Measurements from ENCODE around the gene KAT2B. TPM values are rescaled to one million over a fixed set of nuclear protein-coding genes. Genes with fewer than 3 reads are reported as not detected.

Gene KAT2B
- total RNA-seq, 4 donors from 2014 or later, result 30.8 to 57.3 (median 44.0) TPM

GRCh38 chr3:20035019-20035418 lies 5.2 kb upstream of the KAT2B start:
- 93% methylated on average over 4 of the region's 4 CpGs for WGBS, 2 donors (ENCODE audit: low coverage in 1 of 2)
- TF ChIP-seq POLR2A (IDR thresholded peaks at IDR 0.05) (no peak), CTCF (IDR thresholded peaks at IDR 0.05) (no peak), POLR2AphosphoS5 (IDR thresholded peaks at IDR 0.05) (no peak), EP300 (IDR thresholded peaks at IDR 0.05) (no peak)
- no peak overlapping the region for H3K4me3 ChIP-seq
- H3K4me1 ChIP-seq, result peaks cover 0 to 19% (median 0%) of the 10 kb centered on the region in 3 donors
- H3K9me3 ChIP-seq, result no peaks in the 10 kb centered on the region
- H3K27ac ChIP-seq, result no peak overlapping the region
- H3K27me3 ChIP-seq, result no peaks in the 10 kb centered on the region
- no peak for ATAC-seq
- H3K36me3 ChIP-seq, result no peaks in the 10 kb centered on the region

- TF ChIP-seq POLR2AphosphoS5 (IDR thresholded peaks at IDR 0.05) (no peak), CTCF (IDR thresholded peaks at IDR 0.05) (peak in 1 of 4 experiments; percentile 21)
- no peaks in the 10 kb centered on the region for H3K9me3 ChIP-seq
- ATAC-seq, result no peak
- H3K36me3 ChIP-seq, result no peaks in the 10 kb centered on the region
- no peaks in the 10 kb centered on the region for H3K27me3 ChIP-seq
- H3K4me1 ChIP-seq, result peaks cover 3 to 29% (median 8%) of the 10 kb centered on the region in 3 donors
- peak overlapping the region in 3 of 4 donors; percentile 96 to 99 (median 99) for H3K27ac ChIP-seq
- H3K4me3 ChIP-seq, result no peak overlapping the region
- 67 to 88% methylated on average over 1 of the region's 1 CpG for WGBS, 2 donors (ENCODE audit: low coverage in 1 of 2)
Observed at GRCh38 chr3:20037255-20037996, 2.8 kb upstream of the KAT2B start.

GRCh38 chr3:20038699-20039465 lies 1.4 kb upstream of the KAT2B start:
- no peak for ATAC-seq
- Histone ChIP-seq H3K27me3 (no peaks in the 10 kb centered on the region), H3K4me3 (peak overlapping the region; percentile 44 to 69), H3K4me1 (peaks cover 3 to 44% (median 17%) of the 10 kb centered on the region in 3 donors), H3K9me3 (no peaks in the 10 kb centered on the region), H3K27ac (peak overlapping the region; percentile 72 to 99 (median 98)), H3K36me3 (no peaks in the 10 kb centered on the region)
- WGBS, 2 donors (ENCODE audit: low coverage in 1 of 2), result 10 to 15% methylated on average over 16 of the region's 16 CpGs
- TF ChIP-seq EP300 (IDR thresholded peaks at IDR 0.05) (no peak), POLR2AphosphoS5 (IDR thresholded peaks at IDR 0.05) (no peak), CTCF (IDR thresholded peaks at IDR 0.05) (no peak), POLR2A (IDR thresholded peaks at IDR 0.05) (no peak)

GRCh38 chr3:20039466-20039764 lies 831 bp upstream of the KAT2B start:
- ATAC-seq, result no peak
- TF ChIP-seq EP300 (IDR thresholded peaks at IDR 0.05), result no peak
- Histone ChIP-seq H3K36me3 (no peaks in the 10 kb centered on the region), H3K27ac (peak overlapping the region; percentile 72 to 99 (median 98)), H3K4me1 (peaks cover 3 to 49% (median 17%) of the 10 kb centered on the region in 3 donors), H3K9me3 (no peaks in the 10 kb centered on the region), H3K4me3 (peak overlapping the region; percentile 44 to 69), H3K27me3 (no peaks in the 10 kb centered on the region)
- 0 to 3% methylated on average over 4 of the region's 4 CpGs for WGBS, 2 donors (ENCODE audit: low coverage in 1 of 2)

- Histone ChIP-seq H3K27ac (peak overlapping the region; percentile 77 to 99 (median 98)), H3K4me3 (peak overlapping the region; percentile 44 to 69), H3K36me3 (no peaks in the 10 kb centered on the region), H3K9me3 (no peaks in the 10 kb centered on the region), H3K4me1 (peaks cover 3 to 60% (median 17%) of the 10 kb centered on the region in 3 donors), H3K27me3 (no peaks in the 10 kb centered on the region)
- TF ChIP-seq POLR2AphosphoS5 (IDR thresholded peaks at IDR 0.05) (peak; percentile 29), EP300 (IDR thresholded peaks at IDR 0.05) (no peak), CTCF (IDR thresholded peaks at IDR 0.05) (peak in 2 of 4 experiments; percentile 4 to 45), POLR2A (IDR thresholded peaks at IDR 0.05) (peak; percentile 21 to 41)
- ATAC-seq, result peak; percentile 68
- 3% methylated on average over 8 of the region's 64 CpGs; no CpG with 5 or more reads in 1 of the 2 donors for WGBS, 2 donors (ENCODE audit: low coverage in 1 of 2)
Observed at GRCh38 chr3:20040548-20041196, 426 bp downstream of the KAT2B start.

All from gastroesophageal sphincter (tissue), 4 donors.